GM12878 (cell line): ENCODE results near the gene USP17L28. TPM values are rescaled to one million over a fixed set of nuclear protein-coding genes. Genes with fewer than 3 reads are reported as not detected.
"Not testable (repeated sequence)": the region's sequence is repeated elsewhere in the genome, so short reads cannot be mapped to it uniquely, and the experiment has no call there.

Experiments used
- ATAC-seq: fragments of 200-7000 bp; cut with Tn5 transposase; 3 replicates; pipeline ENCODE4 v1.9.1; 2020; ENCODE audit warnings: mild to moderate bottlenecking, moderate library complexity
- Bru-seq: library from RNA; stranded (reverse); fragments of 400-500 nt; gene quantifications from one replicate; lab custom pipeline; 2021; lab: Mats Ljungman, UMichigan
- BruChase-seq, 2 experiments: library from RNA; stranded (reverse); fragments of 400-500 nt; gene quantifications; one replicate each; lab custom pipeline; 2021; lab: Mats Ljungman, UMichigan
- BruUV-seq: library from RNA; stranded (reverse); fragments of 400-500 nt; replicated peaks from 2 replicates; lab custom pipeline; 2021; lab: Mats Ljungman, UMichigan
- CTCF ChIA-PET: fragments of 300-600 bp; sonication (Branson Sonifier 250); formaldehyde crosslinking; extraction: SDS; loops from one replicate; lab custom pipeline; 2021; ENCODE audit warnings: inconsistent platforms; lab: Yijun Ruan, JAX
- POLR2A ChIA-PET: fragments of 350-600 bp; formaldehyde crosslinking; extraction: SDS; loops from one replicate; lab custom pipeline; 2021; ENCODE audit warnings: inconsistent platforms; lab: Charles Lee
- RAD21 ChIA-PET: fragments of 300-600 bp; sonication (Branson Sonifier 250); formaldehyde crosslinking; loops from one replicate; lab custom pipeline; 2023; ENCODE audit warnings: antibody characterized with exemption; ENCODE audit not compliant: unreplicated experiment; lab: Charles Lee
- SMC1A ChIA-PET: fragments of 300-600 bp; sonication (Branson Sonifier 250); formaldehyde crosslinking; loops from one replicate; lab custom pipeline; 2023; ENCODE audit not compliant: unreplicated experiment, uncharacterized antibody; lab: Charles Lee
- DNase-seq: peaks from one replicate; pipeline ENCODE4 v3.0.0-alpha.2; 2011; ENCODE audit warnings: low read depth, low spot score
- FAIRE-seq: peaks from 3 replicates; lab custom pipeline; 2011; peaks lifted over from hg19 to GRCh38; lab: Jason Lieb, UNC
- H2AFZ ChIP-seq: 2 replicates; pipeline ENCODE4 v1.6.0; 2011; ENCODE audit warnings: low read depth, low read length, control low read depth; ENCODE audit not compliant: control insufficient read depth
- H3K27ac ChIP-seq: 2 replicates; pipeline ENCODE4 v1.5.1; 2011; ENCODE audit warnings: control low read depth; ENCODE audit not compliant: control insufficient read depth, insufficient read depth
- H3K27me3 ChIP-seq, 2 experiments: replicated peaks in 1 of 2; 2 replicates each; pipeline versions ENCODE4 v1.6.0 to v1.6.1; 2011; ENCODE audit warnings: low read length in 1 of 2; ENCODE audit not compliant: control insufficient read depth in 2 of 2, insufficient read depth in 2 of 2
- H3K36me3 ChIP-seq, 2 experiments: 2 replicates each; pipeline ENCODE4 v1.5.1; 2011; ENCODE audit warnings: low read length in 1 of 2; ENCODE audit not compliant: control insufficient read depth in 2 of 2, insufficient read depth in 2 of 2
- H3K4me1 ChIP-seq: 2 replicates; pipeline ENCODE4 v1.6.1; 2011; ENCODE audit warnings: mild to moderate bottlenecking, low read length, moderate library complexity, mixed read lengths; ENCODE audit not compliant: control insufficient read depth, insufficient read depth
- H3K4me2 ChIP-seq: 2 replicates; pipeline ENCODE4 v1.6.0; 2011; ENCODE audit warnings: control low read depth; ENCODE audit not compliant: control insufficient read depth, insufficient read depth
- H3K4me3 ChIP-seq: fragments of 200-600 bp; sonication (generic); 2 replicates; pipeline ENCODE4 v1.5.1; 2016
- H3K79me2 ChIP-seq: 2 replicates; pipeline ENCODE4 v1.6.0; 2011; ENCODE audit warnings: low read length; ENCODE audit not compliant: control insufficient read depth, insufficient read depth
- H3K9ac ChIP-seq: 2 replicates; pipeline ENCODE4 v1.8.0; 2011; ENCODE audit warnings: low read length, control low read depth, mixed read lengths; ENCODE audit not compliant: control insufficient read depth, insufficient read depth
- H3K9me3 ChIP-seq: replicated peaks from 3 replicates; pipeline ENCODE4 v1.5.1; 2011; ENCODE audit warnings: mild to moderate bottlenecking, low read length; ENCODE audit not compliant: control insufficient read depth, insufficient read depth
- H4K20me1 ChIP-seq: 2 replicates; pipeline ENCODE4 v1.6.0; 2011; ENCODE audit not compliant: control insufficient read depth, insufficient read depth
- WGBS: methylation state at CpG from one replicate; pipeline ENCODE4 v1.1.6; 2016; ENCODE audit warnings: low lambda C conversion rate; ENCODE audit not compliant: insufficient replicate concordance, insufficient coverage; ENCODE audit errors: missing lambda C conversion rate; 5-methylcytosine and 5-hydroxymethylcytosine counted together
- in situ Hi-C: fragments of 300-500 bp; cut with MboI; formaldehyde crosslinking; loops from 9 replicates; pipeline ENCODE4 v1.14.3; 2018; ENCODE audit warnings: mixed read lengths
- intact Hi-C: fragments of 100-400 bp; cut with micrococcal nuclease; formaldehyde crosslinking; loops from one replicate; pipeline ENCODE4 v1.14.2; 2022; ENCODE audit not compliant: unreplicated experiment
- long read RNA-seq, 2 experiments: library from polyadenylated mRNA; unstranded; transcript quantifications; one replicate each; pipeline ENCODE4 v2.0.0, GENCODE V29; 2019 to 2020
- polyA minus RNA-seq, 3 experiments: library from RNA; depleted of rRNA, polyadenylated mRNA; stranded (reverse); fragments of >200 nt; gene quantifications; 2 replicates each; pipeline ENCODE4 v1.2.3, GENCODE V29; 2011
- polyA plus RNA-seq, 11 experiments: library from polyadenylated mRNA; depleted of rRNA in 4 of 11; unstranded in 6 of 11; stranded (reverse) in 5 of 11; fragments of >200 nt; fragmentation: Nextera tagmentation in 4 of 11; fragmentation: Illumina TruSeq in 1 of 11; extraction: Ambion mirVana in 4 of 11; extraction: Trizol in 1 of 11; gene quantifications; 1 replicate in 1 of 11; 2 replicates in 10 of 11; pipeline versions ENCODE4 v1.2.1 to v1.2.3, GENCODE V29; 2011 to 2016; ENCODE audit warnings: inconsistent platforms in 2 of 11, missing spikeins in 2 of 11, low read depth in 1 of 11
- total RNA-seq, 4 experiments: library from RNA; depleted of rRNA in 3 of 4; stranded (reverse); fragments of >200 nt in 3 of 4; fragmentation: Illumina TruSeq in 1 of 4; extraction: Trizol in 1 of 4; gene quantifications; 2 replicates each; pipeline versions ENCODE4 v1.2.1 to v1.2.3, GENCODE V29; 2013 to 2021

Gene USP17L28, protein sequence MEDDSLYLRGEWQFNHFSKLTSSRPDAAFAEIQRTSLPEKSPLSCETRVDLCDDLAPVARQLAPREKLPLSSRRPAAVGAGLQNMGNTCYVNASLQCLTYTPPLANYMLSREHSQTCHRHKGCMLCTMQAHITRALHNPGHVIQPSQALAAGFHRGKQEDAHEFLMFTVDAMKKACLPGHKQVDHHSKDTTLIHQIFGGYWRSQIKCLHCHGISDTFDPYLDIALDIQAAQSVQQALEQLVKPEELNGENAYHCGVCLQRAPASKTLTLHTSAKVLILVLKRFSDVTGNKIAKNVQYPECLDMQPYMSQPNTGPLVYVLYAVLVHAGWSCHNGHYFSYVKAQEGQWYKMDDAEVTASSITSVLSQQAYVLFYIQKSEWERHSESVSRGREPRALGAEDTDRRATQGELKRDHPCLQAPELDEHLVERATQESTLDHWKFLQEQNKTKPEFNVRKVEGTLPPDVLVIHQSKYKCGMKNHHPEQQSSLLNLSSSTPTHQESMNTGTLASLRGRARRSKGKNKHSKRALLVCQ
- total RNA-seq (2013; cell fraction: nucleolus; rRNA removed): not detected in 2 replicates
- total RNA-seq (2014; rRNA removed) (not detected in 2 replicates), total RNA-seq (2014; rRNA removed; fragmentation: Illumina TruSeq; extraction: Trizol) (not detected in 2 replicates), total RNA-seq (2021) (not detected in 2 replicates), polyA plus RNA-seq (2011; rRNA removed) (not detected in 2 replicates), polyA plus RNA-seq (2014; fragmentation: Illumina TruSeq; extraction: Trizol) (not detected in 2 replicates), polyA plus RNA-seq (2014; fragmentation: Nextera tagmentation; extraction: Ambion mirVana) (not detected), polyA plus RNA-seq (2014; rRNA removed) (not detected in 2 replicates), polyA plus RNA-seq (2016; fragmentation: Nextera tagmentation; extraction: Ambion mirVana) (not detected), polyA minus RNA-seq (2011; rRNA and poly(A)+ RNA removed) (not detected in 2 replicates), Bru-seq, nascent RNA (not detected), BruChase-seq, experiment 1, labeled RNA remaining after a 6-hour chase (not detected), BruChase-seq, experiment 2, labeled RNA remaining after a 2-hour chase (not detected)
- not detected for polyA plus RNA-seq (2011; ENCODE audit: low read depth)
- polyA plus RNA-seq (2011; cell fraction: cytosol; rRNA removed): not detected in 2 replicates
- polyA plus RNA-seq (2011; cell fraction: nucleus; rRNA removed): not detected in 2 replicates
- not detected in 2 replicates for polyA plus RNA-seq (2012)
- polyA minus RNA-seq (2011; cell fraction: cytosol; rRNA and poly(A)+ RNA removed): not detected in 2 replicates
- not detected in 2 replicates for polyA minus RNA-seq (2011; cell fraction: nucleus; rRNA and poly(A)+ RNA removed)
- long read RNA-seq, experiment 1: 0 reads
- long read RNA-seq, experiment 2: 0 reads

DNA sequence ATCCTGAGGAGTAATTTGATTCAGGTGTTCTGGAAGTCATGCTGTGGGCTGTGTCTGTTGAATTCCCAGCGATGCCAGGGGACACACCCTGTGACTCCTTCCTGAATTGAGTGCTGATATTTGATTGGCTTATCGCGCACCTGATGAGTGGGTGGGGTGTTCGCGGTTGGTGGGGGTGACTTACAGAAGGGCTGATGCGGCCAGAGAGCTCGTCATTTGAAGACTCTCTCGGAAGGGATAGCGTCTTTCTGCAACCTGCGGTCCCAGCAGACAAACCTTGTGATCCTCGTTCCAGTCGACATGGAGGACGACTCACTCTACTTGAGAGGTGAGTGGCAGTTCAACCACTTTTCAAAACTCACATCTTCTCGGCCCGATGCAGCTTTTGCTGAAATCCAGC lies at the start of gene USP17L28:
Gene USP17L28 (plus strand): TSS at position 301 of the 400 bp plus-strand sequence. CDS start 0 bp downstream, at position 301.
- H3K4me3 ChIP-seq, H4K20me1 ChIP-seq, H3K27ac ChIP-seq, DNase-seq, ATAC-seq, H3K9ac ChIP-seq, in situ Hi-C loops, CTCF ChIA-PET, H3K4me2 ChIP-seq, RAD21 ChIA-PET, intact Hi-C loops, H3K4me1 ChIP-seq, H2AFZ ChIP-seq, H3K27me3 ChIP-seq, H3K36me3 ChIP-seq, SMC1A ChIA-PET, H3K79me2 ChIP-seq, H3K9me3 ChIP-seq, BruUV-seq, POLR2A ChIA-PET, FAIRE-seq: not testable (repeated sequence)
- WGBS: no CpG with 5 or more reads among the region's 15 CpGs

DNA sequence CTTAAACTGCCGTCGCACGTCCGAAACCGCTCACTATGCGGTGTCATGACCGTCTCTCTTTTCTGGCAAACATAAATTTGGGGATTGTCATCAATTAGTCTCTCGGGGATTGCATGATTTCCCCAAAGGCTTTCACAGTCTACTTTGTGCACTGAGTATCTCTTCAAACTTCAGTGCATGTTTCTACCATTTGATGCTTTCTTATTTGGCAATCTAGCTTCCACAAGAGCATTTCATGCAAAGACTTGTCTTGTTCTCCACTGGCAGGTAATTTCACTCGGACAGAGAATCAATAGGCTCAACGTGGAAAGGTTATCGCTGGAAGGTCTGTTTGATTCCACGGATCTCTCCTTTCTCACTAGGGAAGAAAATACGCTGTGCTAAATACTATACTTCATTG lies 24.5 kb upstream of the USP17L28 start:
- H3K27me3 ChIP-seq, ATAC-seq, BruUV-seq, H3K4me2 ChIP-seq, DNase-seq, H2AFZ ChIP-seq, H3K9me3 ChIP-seq, RAD21 ChIA-PET, FAIRE-seq, H3K27ac ChIP-seq, H4K20me1 ChIP-seq, POLR2A ChIA-PET, intact Hi-C loops, in situ Hi-C loops, H3K4me3 ChIP-seq, H3K9ac ChIP-seq, CTCF ChIA-PET, SMC1A ChIA-PET, H3K4me1 ChIP-seq, H3K36me3 ChIP-seq, H3K79me2 ChIP-seq: not testable (repeated sequence)
- 26% methylated on average over 4 of the region's 13 CpGs for WGBS

- FAIRE-seq, RAD21 ChIA-PET, SMC1A ChIA-PET, H3K27me3 ChIP-seq, BruUV-seq, H2AFZ ChIP-seq, H3K36me3 ChIP-seq, H4K20me1 ChIP-seq, H3K79me2 ChIP-seq, POLR2A ChIA-PET, H3K4me2 ChIP-seq, DNase-seq, H3K4me3 ChIP-seq, H3K9me3 ChIP-seq, H3K27ac ChIP-seq, ATAC-seq, in situ Hi-C loops, H3K9ac ChIP-seq, intact Hi-C loops, H3K4me1 ChIP-seq, CTCF ChIA-PET: not testable (repeated sequence)
- no CpG with 5 or more reads among the region's 15 CpGs for WGBS
Measured at GRCh38 chr4:9324865-9325264, 23.8 kb upstream of the USP17L28 start, which contains the start of gene USP17L24. Gene USP17L24 (plus strand): TSS chr4:9325165. CDS start chr4:9325165, 0 bp downstream.
